IPS DF 4.7 (cell line): ENCODE data around the gene EPC1.
"Not testable (repeated sequence)": the region's sequence is repeated elsewhere in the genome, so short reads cannot be mapped to it uniquely, and the experiment has no call there.

Experiments used
- DNase-seq: peaks from one replicate; pipeline ENCODE4 v3.0.0-alpha.2; 2013; ENCODE audit warnings: low spot score; ENCODE audit errors: extremely low read depth

The EPC1 gene, protein sequence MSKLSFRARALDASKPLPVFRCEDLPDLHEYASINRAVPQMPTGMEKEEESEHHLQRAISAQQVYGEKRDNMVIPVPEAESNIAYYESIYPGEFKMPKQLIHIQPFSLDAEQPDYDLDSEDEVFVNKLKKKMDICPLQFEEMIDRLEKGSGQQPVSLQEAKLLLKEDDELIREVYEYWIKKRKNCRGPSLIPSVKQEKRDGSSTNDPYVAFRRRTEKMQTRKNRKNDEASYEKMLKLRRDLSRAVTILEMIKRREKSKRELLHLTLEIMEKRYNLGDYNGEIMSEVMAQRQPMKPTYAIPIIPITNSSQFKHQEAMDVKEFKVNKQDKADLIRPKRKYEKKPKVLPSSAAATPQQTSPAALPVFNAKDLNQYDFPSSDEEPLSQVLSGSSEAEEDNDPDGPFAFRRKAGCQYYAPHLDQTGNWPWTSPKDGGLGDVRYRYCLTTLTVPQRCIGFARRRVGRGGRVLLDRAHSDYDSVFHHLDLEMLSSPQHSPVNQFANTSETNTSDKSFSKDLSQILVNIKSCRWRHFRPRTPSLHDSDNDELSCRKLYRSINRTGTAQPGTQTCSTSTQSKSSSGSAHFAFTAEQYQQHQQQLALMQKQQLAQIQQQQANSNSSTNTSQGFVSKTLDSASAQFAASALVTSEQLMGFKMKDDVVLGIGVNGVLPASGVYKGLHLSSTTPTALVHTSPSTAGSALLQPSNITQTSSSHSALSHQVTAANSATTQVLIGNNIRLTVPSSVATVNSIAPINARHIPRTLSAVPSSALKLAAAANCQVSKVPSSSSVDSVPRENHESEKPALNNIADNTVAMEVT

DNA sequence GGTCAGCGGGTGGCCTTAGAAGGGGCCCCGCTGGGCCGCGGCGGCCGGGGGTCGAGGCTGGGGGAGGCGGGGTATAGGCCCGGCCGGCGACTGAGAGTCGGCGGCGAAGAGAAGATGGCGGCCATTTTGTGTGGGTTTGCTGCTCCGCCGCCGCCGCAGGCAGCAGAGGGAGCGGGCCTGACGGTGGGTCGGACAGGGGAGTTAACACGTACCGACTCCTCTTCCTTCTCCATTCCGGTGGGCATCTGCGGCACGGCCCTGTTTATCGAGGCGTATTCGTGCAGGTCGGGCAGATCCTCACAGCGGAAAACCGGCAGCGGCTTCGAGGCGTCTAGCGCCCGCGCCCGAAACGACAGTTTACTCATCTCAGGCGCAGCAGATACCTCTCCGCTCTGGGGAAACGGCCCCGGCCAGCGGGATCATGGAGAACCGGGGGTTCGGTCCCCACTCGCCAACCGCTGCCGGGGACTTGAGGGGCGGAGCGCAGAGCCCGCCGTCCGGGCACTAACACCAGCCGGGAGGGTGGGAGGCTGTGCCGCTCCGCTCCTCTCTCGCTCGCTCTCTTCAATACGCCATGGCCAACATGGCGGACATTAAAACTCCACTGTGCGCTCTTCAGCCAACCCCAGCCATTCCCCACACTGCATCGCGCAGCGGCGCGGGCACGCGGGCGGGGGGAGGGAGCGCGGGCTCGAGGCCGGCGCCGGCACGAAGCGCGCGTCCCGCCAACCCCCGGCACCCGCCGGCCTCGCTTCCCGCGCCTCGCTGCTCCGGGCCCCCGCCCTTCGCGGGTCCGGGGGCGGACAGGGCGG, at the start of gene EPC1:
TSS of gene EPC1 (minus strand) at position 608 of the 812 bp plus-strand sequence. CDS start at position 365, 243 bp downstream.
- DNase-seq: no peak

- DNase-seq: no peak
Measured at GRCh38 chr10:32393911-32394310, 47.0 kb upstream of the EPC1 start.

GRCh38 chr10:32392284-32392683, 45.3 kb upstream of the EPC1 start:
- not testable (repeated sequence) for DNase-seq

DNA sequence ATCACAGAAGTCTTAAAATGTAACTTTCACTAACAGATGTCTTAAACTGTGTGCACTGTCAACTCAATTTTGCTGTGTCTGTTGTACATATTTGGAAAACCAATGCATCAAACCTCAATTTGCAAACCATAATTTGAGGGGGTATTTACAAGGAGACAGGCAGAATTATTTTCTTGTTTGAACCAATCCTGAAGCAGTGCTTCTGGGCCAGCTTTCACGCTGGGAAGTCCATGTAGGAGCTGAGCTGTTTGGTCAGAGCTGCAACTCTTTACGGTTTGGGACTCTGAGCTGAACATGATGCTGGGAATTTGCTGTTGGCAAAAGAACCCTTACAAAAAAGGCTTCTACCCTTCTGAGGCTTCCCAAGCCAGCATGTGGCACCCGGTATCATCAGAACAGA, 43.2 kb upstream of the EPC1 start:
- DNase-seq: no peak

- no peak for DNase-seq
Measured at GRCh38 chr10:32388258-32389027, 41.5 kb upstream of the EPC1 start.

- no peak for DNase-seq
Measured at GRCh38 chr10:32386623-32387260, 39.8 kb upstream of the EPC1 start.

DNA sequence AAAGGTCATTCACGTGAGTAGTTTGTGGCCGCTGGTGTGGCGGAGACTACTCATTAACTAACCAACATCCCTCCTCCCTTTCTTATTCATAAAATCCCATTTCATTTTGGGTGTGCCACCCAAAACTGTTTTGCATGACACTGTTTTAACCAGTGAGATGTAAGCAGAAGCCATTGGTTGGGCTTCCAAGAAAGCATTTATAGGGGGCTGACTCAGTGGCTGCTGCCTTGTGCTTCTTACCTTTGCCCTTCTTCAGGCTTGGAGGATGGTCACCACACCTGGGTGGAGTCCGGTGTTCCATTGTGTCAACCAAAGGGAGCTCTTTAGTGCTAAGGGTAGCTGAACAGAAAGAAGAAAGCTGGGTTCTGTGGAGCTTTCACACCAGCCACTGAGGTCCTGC, 37.2 kb upstream of the EPC1 start:
- no peak for DNase-seq

DNA sequence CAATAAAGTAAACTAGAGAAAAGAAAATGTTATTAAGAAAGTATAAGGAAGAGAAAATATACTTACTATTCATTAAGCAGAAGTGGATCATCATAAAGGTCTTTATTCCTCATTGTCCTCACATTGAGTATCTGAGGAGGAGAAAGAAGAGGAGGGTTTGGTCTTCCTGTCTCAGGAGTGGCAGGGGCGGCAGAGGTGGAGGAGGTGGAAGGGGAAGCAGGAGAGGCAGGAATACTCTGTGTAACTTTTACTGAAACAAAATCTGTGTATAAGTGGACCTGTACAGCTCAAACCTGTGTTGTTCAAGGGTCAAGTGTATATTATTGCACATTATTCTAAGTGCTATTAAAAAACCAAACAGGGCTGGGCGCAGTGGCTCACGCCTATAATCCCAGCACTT, 34.2 kb upstream of the EPC1 start:
- no peak for DNase-seq

GRCh38 chr10:32379950-32380551, 33.1 kb upstream of the EPC1 start:
- DNase-seq: no peak

GRCh38 chr10:32379318-32379949, 32.5 kb upstream of the EPC1 start:
- peak; percentile 11 for DNase-seq

GRCh38 chr10:32378363-32379317, 31.7 kb upstream of the EPC1 start:
- DNase-seq: peak; percentile 38

DNA sequence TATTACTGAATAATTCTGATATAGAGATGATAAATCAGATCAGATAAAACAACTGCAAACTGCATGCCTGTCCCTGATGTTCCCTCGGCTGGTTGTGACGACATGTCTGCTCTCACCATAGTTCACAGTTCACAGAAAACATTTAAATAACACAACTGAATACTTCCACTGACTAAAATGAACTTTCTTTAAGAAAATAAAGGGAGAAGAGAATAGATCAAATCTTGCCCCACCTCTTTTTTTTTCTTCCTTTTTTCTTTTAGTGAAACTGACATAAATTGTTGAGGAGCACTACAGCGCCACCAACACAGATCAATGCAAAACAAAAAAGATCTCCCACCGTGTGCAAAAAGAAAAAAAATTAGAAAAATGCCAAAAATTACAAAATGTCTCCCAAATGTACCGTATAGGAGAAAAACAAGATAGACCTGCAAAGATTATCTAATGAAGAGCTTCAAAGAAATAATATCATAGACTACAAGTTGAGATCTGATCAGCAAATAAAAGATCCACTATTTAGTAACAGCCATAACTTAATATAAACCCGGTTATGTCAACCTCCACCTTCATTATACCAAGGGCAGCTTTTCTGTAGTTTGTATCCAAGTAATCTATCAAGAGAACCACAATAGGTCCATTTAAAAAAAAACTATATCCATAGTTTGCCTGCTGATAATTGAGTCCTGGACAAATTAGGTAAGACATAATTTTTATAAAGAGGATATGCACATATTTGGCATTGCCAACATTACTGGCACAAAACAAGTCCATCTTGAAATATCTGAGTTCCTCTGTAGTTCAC, 30.7 kb upstream of the EPC1 start:
- DNase-seq: no peak

GRCh38 chr10:32376771-32377170, 29.8 kb upstream of the EPC1 start:
- no peak for DNase-seq

DNA sequence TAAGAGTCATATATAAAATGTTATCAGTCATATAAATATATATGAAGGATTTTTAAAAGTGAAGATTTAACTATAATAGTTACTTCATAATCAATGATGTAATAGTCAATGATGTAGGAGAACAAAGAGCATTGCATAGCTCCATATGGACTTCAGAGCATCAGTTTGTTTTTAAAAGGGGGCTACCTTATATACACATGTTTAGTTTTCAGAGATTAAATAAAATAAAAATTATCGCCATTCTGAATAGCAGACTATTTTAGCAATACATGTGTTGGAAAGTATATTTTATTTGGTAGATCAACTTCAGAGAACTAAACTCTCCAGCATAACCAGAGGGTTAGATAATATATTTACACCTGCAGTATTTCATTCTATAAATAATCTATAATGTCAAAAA, 29.1 kb upstream of the EPC1 start:
- DNase-seq: no peak

GRCh38 chr10:32375631-32376030, 28.7 kb upstream of the EPC1 start:
- no peak for DNase-seq

DNA sequence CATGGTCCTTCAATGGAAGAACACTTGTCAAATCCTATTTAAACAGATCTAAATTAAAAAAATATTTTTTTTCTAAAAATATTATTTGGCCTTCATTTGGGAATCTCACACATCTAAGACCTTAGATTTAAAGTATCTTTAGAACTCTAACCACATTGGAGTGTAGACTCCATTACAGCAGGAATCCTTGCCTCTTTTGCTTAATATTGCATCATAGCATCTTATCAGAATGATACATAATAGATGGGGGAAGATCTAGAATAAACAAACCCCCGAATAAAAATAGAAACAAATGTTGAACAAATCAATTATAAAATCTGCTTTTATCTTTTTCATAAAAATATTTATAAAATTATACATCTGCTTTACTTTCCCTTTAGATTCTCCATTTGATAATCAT, 27.6 kb upstream of the EPC1 start:
- no peak for DNase-seq

DNA sequence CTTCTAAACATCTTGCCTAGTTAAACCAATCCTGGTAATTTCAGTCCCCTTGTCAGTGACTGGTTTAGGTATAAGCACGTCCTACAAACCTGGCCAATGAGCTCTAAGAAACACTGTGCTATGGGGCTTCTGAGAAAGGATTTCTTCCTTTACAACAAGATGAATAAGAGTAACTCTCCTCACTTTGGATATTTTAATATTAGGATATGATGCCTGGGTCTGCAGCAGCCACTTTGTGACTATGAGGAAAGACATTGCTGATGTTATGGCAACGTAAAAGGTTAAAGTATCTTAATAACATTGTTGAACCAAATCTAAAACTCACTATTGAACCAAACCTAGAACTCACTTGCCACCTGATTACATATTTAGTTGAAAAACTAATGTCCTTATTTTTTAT, 26.5 kb upstream of the EPC1 start:
- DNase-seq: no peak

DNA sequence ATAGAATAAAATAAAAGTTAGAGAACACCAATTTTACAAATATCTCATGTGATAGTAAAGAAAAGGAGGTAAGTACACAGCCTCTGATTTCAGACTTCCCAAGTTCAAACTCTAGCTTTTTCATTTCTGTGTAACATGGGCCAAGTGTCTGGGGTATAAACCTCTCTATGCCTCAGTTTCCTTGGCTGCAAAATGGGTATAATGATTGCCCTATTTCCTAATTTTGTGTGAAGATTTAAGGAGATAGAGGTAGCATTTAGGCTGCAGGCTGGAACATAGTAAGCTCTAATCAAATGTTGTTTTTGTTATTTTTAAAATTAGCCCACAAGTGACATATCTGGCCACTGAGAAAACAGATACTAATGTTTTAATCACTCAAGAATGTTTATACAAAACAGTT, 26.1 kb upstream of the EPC1 start:
- DNase-seq: no peak
